ENCODE data around the gene TOR1B. TPM values are rescaled to one million over a fixed set of nuclear protein-coding genes. Genes with fewer than 3 reads are reported as not detected.

The TOR1B gene
- total RNA-seq, 2 donors from 2014 or later = 19.9 to 32.0 TPM

DNA sequence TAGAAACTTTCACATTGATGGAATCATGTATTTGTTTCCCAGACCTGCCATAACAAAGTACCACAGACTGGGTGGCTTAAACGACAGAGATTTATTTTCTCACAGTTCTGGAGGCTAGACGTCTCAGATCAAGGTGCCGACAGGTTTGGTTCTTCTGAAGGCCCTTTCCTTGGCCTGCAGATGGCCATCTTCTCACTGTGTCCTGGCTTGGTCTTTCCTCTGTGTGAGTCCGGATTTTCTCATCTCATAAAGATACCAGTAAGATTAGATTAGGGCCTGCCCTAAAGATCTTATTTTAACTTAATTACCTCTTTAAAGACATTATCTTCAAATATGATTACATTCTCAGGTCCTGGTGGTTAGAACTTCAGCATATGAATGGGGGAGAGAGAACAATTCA is 38.1 kb downstream of the TOR1B start:
- Mint-ChIP-seq H3K27me3 (ENCODE audit: low read depth) (no peaks in the 10 kb centered on the region), H3K36me3 (ENCODE audit: insufficient read depth in 2 of 2) (peaks cover 4 to 7% of the 10 kb centered on the region in 2 donors), H3K9me3 (no peaks in the 10 kb centered on the region), H3K27ac (peak overlapping the region; percentile 76), H3K4me3 (peak overlapping the region; percentile 24 to 34), H3K4me1 (ENCODE audit: low read depth) (peaks cover 60% of the 10 kb centered on the region)
- no peak for DNase-seq
- no peak for ATAC-seq (replicated peaks in 1 of 2)

DNA sequence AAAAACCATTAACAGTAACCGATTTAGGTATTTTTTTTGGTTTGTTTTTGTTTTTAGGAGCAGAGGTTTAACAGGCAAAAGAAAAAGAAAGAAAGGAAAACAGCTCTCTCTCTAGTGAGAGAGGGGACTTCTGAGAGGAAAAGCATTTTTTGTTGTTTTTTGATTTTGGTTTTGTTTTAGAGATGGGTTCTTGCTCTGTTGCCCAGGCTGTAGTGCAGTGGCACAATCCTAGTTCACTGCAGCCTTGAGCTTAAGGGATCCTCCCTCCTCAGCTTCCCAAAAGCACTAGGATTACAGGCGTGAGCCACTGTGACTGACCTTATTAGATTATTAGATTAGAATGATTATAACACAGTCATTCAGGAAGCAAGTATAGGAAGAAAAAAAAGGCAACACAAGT is 42.4 kb downstream of the TOR1B start:
- Mint-ChIP-seq H3K27ac (peak overlapping the region; percentile 92), H3K4me1 (ENCODE audit: low read depth) (peaks cover 27% of the 10 kb centered on the region), H3K27me3 (ENCODE audit: low read depth) (no peaks in the 10 kb centered on the region), H3K4me3 (peak overlapping the region in 1 of 2 donors; percentile 41), H3K9me3 (no peaks in the 10 kb centered on the region), H3K36me3 (ENCODE audit: insufficient read depth in 2 of 2) (peaks cover 0 to 6% of the 10 kb centered on the region in 2 donors)
- no peak for ATAC-seq (replicated peaks in 1 of 2)
- DNase-seq = no peak

DNA sequence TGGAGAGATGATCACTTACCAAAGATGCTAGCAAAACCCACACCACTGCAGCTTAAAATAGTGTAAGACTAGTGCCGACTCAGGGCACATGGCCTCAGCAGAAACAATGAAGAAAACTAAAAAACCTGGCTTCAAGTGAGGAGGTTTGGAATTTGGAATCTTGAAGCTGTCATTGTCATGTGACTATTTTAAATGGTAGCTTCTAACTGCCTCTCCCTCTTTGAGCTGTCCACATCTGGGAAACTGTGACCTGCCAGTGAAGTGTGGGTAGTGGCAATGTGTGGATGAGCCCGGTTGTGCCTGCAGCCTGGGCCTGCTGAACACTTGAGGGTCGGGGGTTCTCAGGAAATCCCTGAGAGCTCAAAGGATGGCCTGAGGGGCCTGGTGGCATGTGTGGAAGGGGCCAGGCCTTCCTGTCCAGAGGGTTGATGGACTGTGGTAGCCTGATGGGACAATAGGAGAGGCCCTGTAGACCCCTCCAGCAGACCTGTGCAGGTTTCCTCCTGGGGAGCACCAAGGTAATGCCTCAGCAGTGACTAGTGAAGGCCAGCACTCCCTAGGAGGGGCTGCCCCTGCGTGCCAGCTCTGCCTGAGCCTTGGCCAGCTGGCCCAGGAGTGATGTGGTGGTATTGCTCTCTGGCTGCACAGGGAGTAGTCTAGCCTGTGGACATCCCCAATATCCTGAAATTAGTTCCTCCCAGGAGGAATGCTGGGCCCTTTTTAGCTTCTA is 45.9 kb downstream of the TOR1B start:
- Mint-ChIP-seq H3K27ac (no peak overlapping the region), H3K9me3 (no peaks in the 10 kb centered on the region), H3K4me1 (ENCODE audit: low read depth) (peaks cover 26% of the 10 kb centered on the region), H3K27me3 (ENCODE audit: low read depth) (no peaks in the 10 kb centered on the region), H3K36me3 (ENCODE audit: insufficient read depth in 2 of 2) (peaks cover 8 to 15% of the 10 kb centered on the region in 2 donors), H3K4me3 (no peak overlapping the region)
- no peak for ATAC-seq (replicated peaks in 1 of 2)
- no peak for DNase-seq

DNA sequence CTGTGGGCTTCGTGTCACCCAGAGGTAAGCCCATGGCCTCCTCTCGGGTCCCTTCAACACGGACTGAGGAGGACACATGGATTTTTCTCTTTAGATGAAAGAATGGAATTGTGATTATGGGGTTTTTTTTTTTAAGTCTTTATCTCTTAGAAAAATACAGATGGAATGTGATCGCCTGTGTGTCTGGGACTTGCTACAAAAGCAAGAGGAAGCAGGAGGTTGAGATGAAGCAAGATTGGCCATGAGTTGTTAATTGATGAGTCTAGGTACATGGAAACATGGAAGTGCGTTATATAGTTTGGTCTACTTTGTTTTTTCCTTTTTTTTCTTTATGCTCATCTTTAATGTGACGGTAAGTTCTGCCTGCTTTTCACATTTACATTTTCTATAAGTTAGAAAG is 46.9 kb downstream of the TOR1B start:
- DNase-seq (no peak), ATAC-seq (replicated peaks in 1 of 2) (no peak)
- H3K36me3 Mint-ChIP-seq (ENCODE audit: insufficient read depth in 2 of 2) = peaks cover 14 to 23% of the 10 kb centered on the region in 2 donors
- no peak overlapping the region for H3K27ac Mint-ChIP-seq
- peaks cover 36% of the 10 kb centered on the region for H3K4me1 Mint-ChIP-seq (ENCODE audit: low read depth)
- H3K9me3 Mint-ChIP-seq = no peaks in the 10 kb centered on the region
- H3K4me3 Mint-ChIP-seq = no peak overlapping the region
- no peaks in the 10 kb centered on the region for H3K27me3 Mint-ChIP-seq (ENCODE audit: low read depth)

DNA sequence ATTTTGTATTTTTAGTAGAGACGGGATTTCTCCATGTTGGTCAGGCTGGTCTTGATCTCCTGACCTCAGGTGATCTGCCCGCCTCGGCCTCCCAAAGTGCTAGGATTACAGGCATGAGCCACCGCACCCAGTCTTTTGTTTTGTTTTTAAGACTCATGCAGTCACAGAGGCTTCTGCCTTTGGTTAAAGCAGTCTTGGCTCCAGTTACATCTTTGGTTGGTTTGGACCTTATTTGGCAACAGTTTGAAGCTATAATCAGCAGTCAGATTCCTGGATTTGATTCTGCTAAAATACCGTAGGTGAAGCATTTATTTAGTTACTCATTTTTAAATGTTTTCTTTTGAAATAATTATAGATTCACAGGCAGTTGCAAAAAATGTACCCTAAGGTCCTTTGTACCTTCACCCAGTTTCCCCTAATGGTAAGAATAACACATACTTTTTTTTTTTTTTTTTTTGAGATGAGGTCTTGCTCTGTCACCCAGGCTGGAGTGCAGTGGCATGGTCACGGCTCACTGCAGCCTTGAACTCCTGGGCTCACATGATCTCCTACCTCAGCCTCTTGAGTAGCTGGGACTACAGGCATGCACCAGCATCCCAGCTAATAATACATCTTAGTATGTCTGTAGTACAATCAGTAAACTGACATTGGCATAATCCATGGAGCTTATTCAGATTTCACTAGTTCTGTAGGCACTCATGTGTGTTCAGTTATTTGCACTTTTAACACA is 48.0 kb downstream of the TOR1B start:
- ATAC-seq (replicated peaks in 1 of 2) (no peak), DNase-seq (no peak)
- Mint-ChIP-seq H3K4me3 (no peak overlapping the region), H3K36me3 (ENCODE audit: insufficient read depth in 2 of 2) (peaks cover 14 to 25% of the 10 kb centered on the region in 2 donors), H3K27me3 (ENCODE audit: low read depth) (no peaks in the 10 kb centered on the region), H3K4me1 (ENCODE audit: low read depth) (peaks cover 39% of the 10 kb centered on the region), H3K27ac (no peak overlapping the region), H3K9me3 (no peaks in the 10 kb centered on the region)

DNA sequence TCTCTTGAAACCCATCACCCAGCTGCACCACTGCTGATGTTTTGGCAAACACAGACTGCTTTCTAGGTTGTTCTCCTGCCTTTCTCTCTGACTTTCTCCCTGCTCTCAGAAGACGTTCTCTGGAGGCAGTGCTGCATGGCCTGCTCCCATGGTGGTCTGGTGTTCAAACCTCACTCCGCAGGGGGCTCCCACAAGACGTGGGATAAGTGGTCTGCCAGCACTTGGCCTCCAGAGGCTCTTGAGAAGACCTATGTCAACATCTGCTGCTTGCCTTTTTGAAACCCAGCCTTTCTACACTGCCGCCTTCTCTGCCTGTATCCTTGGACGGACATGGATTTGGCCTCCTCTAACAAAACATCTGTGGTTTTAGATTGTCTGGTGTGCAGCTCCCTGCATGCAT is 48.8 kb downstream of the TOR1B start:
- ATAC-seq (replicated peaks in 1 of 2) = no peak
- H3K27me3 Mint-ChIP-seq (ENCODE audit: low read depth) = no peaks in the 10 kb centered on the region
- peak overlapping the region; percentile 80 for H3K27ac Mint-ChIP-seq
- peaks cover 14 to 25% of the 10 kb centered on the region in 2 donors for H3K36me3 Mint-ChIP-seq (ENCODE audit: insufficient read depth in 2 of 2)
- H3K4me1 Mint-ChIP-seq (ENCODE audit: low read depth) = peaks cover 48% of the 10 kb centered on the region
- H3K4me3 Mint-ChIP-seq = no peak overlapping the region
- H3K9me3 Mint-ChIP-seq = no peaks in the 10 kb centered on the region
- no peak for DNase-seq

DNA sequence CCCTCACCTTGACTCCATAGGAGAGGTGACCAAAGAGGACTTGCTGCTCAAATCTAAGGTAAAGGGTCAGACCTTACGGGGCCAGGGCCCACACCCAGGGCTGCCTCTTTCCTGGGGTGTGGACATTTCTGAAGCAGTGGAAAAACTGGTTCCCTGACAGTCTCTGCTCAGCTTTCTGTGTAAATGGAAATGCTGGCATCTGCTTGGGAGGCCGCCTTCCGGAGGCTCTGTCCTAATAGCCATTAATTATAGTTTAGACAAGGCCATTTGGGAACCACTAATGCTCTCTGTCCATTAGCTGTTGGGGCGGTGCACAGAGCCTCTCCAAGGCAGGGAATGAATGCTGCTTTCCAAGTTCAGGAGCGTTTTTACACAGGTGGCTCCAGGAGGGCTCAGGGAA is 49.6 kb downstream of the TOR1B start:
- no peaks in the 10 kb centered on the region for H3K27me3 Mint-ChIP-seq (ENCODE audit: low read depth)
- no peak overlapping the region for H3K4me3 Mint-ChIP-seq
- peaks cover 51% of the 10 kb centered on the region for H3K4me1 Mint-ChIP-seq (ENCODE audit: low read depth)
- H3K36me3 Mint-ChIP-seq (ENCODE audit: insufficient read depth in 2 of 2) = peaks cover 14 to 25% of the 10 kb centered on the region in 2 donors
- no peaks in the 10 kb centered on the region for H3K9me3 Mint-ChIP-seq
- ATAC-seq (replicated peaks in 1 of 2) (no peak), DNase-seq (no peak)
- no peak overlapping the region for H3K27ac Mint-ChIP-seq

DNA sequence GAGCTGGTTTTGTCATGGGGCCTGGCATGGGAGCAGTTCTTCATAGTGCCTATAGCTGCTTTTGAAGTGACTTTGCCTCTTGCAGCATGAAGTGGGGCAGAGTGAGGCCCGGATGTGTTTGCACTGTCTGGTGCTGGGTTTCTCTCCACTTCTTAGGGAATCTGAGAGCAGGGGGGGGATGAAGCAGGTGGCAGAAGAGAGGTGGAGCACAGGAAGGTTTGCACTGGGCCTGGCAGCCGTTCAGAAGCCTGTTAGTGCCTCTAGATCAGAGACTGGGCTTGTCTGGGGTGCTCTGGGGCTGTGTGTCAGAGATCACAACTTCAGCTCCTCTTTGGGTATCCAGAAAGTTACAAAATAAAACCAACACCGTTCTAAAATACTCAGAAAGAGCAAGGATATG is 50.6 kb downstream of the TOR1B start:
- Mint-ChIP-seq H3K27me3 (ENCODE audit: low read depth) (no peaks in the 10 kb centered on the region), H3K4me1 (ENCODE audit: low read depth) (peaks cover 45% of the 10 kb centered on the region), H3K27ac (peak overlapping the region; percentile 82), H3K4me3 (peak overlapping the region; percentile 50 to 79), H3K36me3 (ENCODE audit: insufficient read depth in 2 of 2) (peaks cover 14 to 26% of the 10 kb centered on the region in 2 donors), H3K9me3 (no peaks in the 10 kb centered on the region)
- ATAC-seq (replicated peaks in 1 of 2) (no peak), DNase-seq (no peak)

DNA sequence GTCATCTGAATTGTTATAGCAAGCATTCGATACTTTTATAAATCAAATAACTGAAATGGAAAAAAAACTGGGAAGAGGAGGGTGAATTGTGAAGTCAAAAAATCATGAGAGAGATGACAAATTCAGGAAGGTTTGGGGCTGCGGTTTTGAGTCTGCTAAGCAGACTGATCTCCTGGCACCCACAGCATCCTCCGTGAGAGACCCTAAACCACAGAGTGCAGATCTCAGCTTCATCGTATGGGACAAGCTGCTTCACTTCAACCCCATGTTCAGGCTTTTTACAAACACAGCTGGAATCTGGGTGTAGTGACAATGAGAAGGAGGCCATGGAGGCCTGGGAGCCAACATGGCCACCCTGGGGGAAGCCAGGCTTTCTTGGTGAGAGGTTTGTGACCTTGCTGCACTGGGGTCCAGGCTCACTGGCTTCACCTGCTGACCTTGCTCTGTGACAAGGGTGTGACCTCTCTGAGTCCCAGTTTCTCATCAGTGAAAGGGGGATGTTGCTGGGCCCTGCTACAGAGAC is 51.7 kb downstream of the TOR1B start:
- DNase-seq = no peak
- ATAC-seq (replicated peaks in 1 of 2) = peak; percentile 45 to 50
- H3K9me3 Mint-ChIP-seq = no peaks in the 10 kb centered on the region
- peak overlapping the region; percentile 39 to 79 for H3K4me3 Mint-ChIP-seq
- H3K27me3 Mint-ChIP-seq (ENCODE audit: low read depth) = no peaks in the 10 kb centered on the region
- peak overlapping the region; percentile 88 for H3K27ac Mint-ChIP-seq
- H3K36me3 Mint-ChIP-seq (ENCODE audit: insufficient read depth in 2 of 2) = peaks cover 14 to 27% of the 10 kb centered on the region in 2 donors
- H3K4me1 Mint-ChIP-seq (ENCODE audit: low read depth) = peaks cover 47% of the 10 kb centered on the region

DNA sequence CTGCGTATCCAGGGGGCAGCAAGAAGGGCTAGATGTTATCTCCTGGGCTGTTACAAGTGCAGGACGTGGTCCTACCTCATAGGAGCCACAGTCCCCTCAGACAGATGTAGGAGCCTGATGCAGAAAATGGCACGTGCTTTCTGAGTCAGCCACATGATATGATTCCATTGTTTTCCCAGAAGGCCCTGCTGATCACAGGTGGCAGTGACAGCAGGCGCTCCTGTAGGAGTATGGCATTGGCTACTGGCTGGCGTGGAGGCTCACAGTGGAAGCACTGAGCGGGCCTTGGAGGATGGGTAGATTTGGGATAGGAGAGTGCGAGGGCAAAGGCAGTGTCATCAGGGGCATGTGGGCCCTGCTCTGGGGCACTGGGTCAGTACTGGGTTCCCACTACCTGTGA is 54.2 kb downstream of the TOR1B start:
- Mint-ChIP-seq H3K9me3 (no peaks in the 10 kb centered on the region), H3K4me3 (no peak overlapping the region), H3K36me3 (ENCODE audit: insufficient read depth in 2 of 2) (peaks cover 17 to 30% of the 10 kb centered on the region in 2 donors), H3K27ac (peak overlapping the region; percentile 87), H3K27me3 (ENCODE audit: low read depth) (no peaks in the 10 kb centered on the region), H3K4me1 (ENCODE audit: low read depth) (peaks cover 65% of the 10 kb centered on the region)
- no peak for ATAC-seq (replicated peaks in 1 of 2)
- no peak for DNase-seq

DNA sequence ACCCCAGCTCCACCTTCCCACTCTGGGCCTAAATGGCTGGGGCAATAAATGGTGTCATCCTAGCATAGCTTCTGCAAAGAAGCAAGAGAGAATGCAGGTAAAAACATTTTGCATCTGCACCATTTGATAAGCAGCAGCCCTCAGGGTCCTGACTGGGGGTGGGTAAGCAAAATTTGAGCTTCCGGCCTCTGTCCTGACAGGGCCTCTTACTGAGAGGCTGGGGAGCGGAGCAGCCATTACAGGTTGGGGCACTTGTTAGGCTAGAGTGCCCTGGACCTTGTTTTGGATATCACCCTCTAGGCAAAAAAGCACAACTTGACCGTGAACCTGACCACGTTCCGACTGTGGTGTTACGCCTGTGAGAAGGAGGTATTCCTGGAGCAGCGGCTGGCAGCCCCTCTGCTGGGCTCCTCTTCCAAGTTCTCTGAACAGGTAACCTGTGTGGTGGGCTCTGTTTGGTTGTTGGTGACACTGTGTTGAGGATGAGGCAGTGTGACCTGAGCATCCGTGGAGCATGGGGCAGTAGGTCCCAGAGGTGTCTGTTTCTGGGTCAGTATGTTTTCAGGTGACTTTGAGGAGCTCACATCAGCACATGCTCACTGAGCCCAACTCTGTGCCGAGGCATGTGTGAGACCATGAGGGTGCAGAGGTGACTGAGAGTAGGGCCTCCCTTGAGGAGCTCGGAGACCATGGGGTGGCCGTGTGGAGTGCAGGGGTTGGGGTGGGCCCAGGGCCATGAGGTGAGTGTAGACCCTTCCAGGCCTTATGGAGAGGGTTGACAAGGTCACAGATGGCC is 55.4 kb downstream of the TOR1B start:
- ATAC-seq (replicated peaks in 1 of 2) (no peak), DNase-seq (no peak)
- Mint-ChIP-seq H3K27me3 (ENCODE audit: low read depth) (no peaks in the 10 kb centered on the region), H3K36me3 (ENCODE audit: insufficient read depth in 2 of 2) (peaks cover 16 to 30% of the 10 kb centered on the region in 2 donors), H3K27ac (no peak overlapping the region), H3K4me3 (no peak overlapping the region), H3K4me1 (ENCODE audit: low read depth) (peaks cover 68% of the 10 kb centered on the region), H3K9me3 (no peaks in the 10 kb centered on the region)
